H9 (cell line): ENCODE data around the gene SLC25A29. TPM values are rescaled to one million over a fixed set of nuclear protein-coding genes. Genes with fewer than 3 reads are reported as not detected.

Experiments
- DNase-seq: peaks from one replicate; pipeline ENCODE4 v3.0.0-alpha.2; 2017
- H2AFZ ChIP-seq: one replicate; pipeline ENCODE4 v1.6.1; 2013; ENCODE audit warnings: mild to moderate bottlenecking, low read length, control low read depth, moderate library complexity
- H2AK5ac ChIP-seq: 2 replicates; pipeline ENCODE4 v1.6.1; 2013; ENCODE audit warnings: low read length, control low read depth, mixed read lengths; ENCODE audit not compliant: insufficient read length
- H2BK120ac ChIP-seq: one replicate; pipeline ENCODE4 v1.6.1; 2013; ENCODE audit warnings: low read depth, mild to moderate bottlenecking, low read length, control low read depth, inconsistent platforms; ENCODE audit not compliant: poor library complexity, severe bottlenecking
- H2BK12ac ChIP-seq: 2 replicates; pipeline ENCODE4 v1.6.1; 2013; ENCODE audit warnings: low read length, control low read depth, mixed read lengths, low read depth; ENCODE audit not compliant: insufficient read length
- H2BK15ac ChIP-seq: 2 replicates; pipeline ENCODE4 v1.6.1; 2013; ENCODE audit warnings: low read depth, low read length, control low read depth
- H2BK20ac ChIP-seq: one replicate; pipeline ENCODE4 v1.6.1; 2013; ENCODE audit warnings: low read depth, mild to moderate bottlenecking, low read length, control low read depth, inconsistent platforms; ENCODE audit not compliant: poor library complexity, severe bottlenecking
- H2BK5ac ChIP-seq: 2 replicates; pipeline ENCODE4 v1.6.1; 2013; ENCODE audit warnings: low read length, control low read depth, mixed read lengths; ENCODE audit not compliant: insufficient read length
- H3K14ac ChIP-seq: 2 replicates; pipeline ENCODE4 v1.6.1; 2013; ENCODE audit warnings: low read length, control low read depth; ENCODE audit not compliant: insufficient read depth
- H3K18ac ChIP-seq: 2 replicates; pipeline ENCODE4 v1.6.1; 2013; ENCODE audit warnings: low read depth, mild to moderate bottlenecking, mixed read lengths, low read length, control low read depth; ENCODE audit not compliant: insufficient read length
- H3K23ac ChIP-seq: 2 replicates; pipeline ENCODE4 v1.6.1; 2013; ENCODE audit warnings: low read length, control low read depth, mixed read lengths, low read depth; ENCODE audit not compliant: insufficient read length
- H3K23me2 ChIP-seq: 2 replicates; pipeline ENCODE4 v1.6.1; 2013; ENCODE audit warnings: low read depth, mild to moderate bottlenecking, mixed read lengths, low read length, control low read depth; ENCODE audit not compliant: insufficient read length, poor library complexity, severe bottlenecking
- H3K27ac ChIP-seq: 2 replicates; pipeline ENCODE4 v1.5.1; 2013; ENCODE audit warnings: low read length, control low read depth, mixed read lengths, low read depth; ENCODE audit not compliant: insufficient read length
- H3K27me3 ChIP-seq: 2 replicates; pipeline ENCODE4 v1.6.1; 2013; ENCODE audit warnings: low read length, control low read depth, inconsistent platforms; ENCODE audit not compliant: insufficient read depth
- H3K4ac ChIP-seq: 2 replicates; pipeline ENCODE4 v1.6.1; 2013; ENCODE audit warnings: low read depth, mild to moderate bottlenecking, control low read depth, inconsistent platforms, low read length, moderate library complexity
- H3K4me1 ChIP-seq: 2 replicates; pipeline ENCODE4 v1.6.1; 2013; ENCODE audit warnings: low read length, control low read depth, inconsistent platforms; ENCODE audit not compliant: insufficient read depth
- H3K4me2 ChIP-seq: 2 replicates; pipeline ENCODE4 v1.6.1; 2013; ENCODE audit warnings: low read length, control low read depth, mixed read lengths; ENCODE audit not compliant: insufficient read length, insufficient read depth
- H3K56ac ChIP-seq: 2 replicates; pipeline ENCODE4 v1.6.1; 2013; ENCODE audit warnings: low read depth, mild to moderate bottlenecking, mixed read lengths, low read length, control low read depth; ENCODE audit not compliant: insufficient read length
- H3K79me1 ChIP-seq: 2 replicates; pipeline ENCODE4 v1.6.1; 2013; ENCODE audit warnings: low read depth, mild to moderate bottlenecking, moderate library complexity, low read length, control low read depth, inconsistent platforms; ENCODE audit not compliant: insufficient read depth, poor library complexity, severe bottlenecking
- H3K79me2 ChIP-seq: 2 replicates; pipeline ENCODE4 v1.6.1; 2013; ENCODE audit warnings: low read length, control low read depth, inconsistent platforms; ENCODE audit not compliant: insufficient read depth
- H3K9ac ChIP-seq: 2 replicates; pipeline ENCODE4 v1.6.1; 2013; ENCODE audit warnings: low read length, control low read depth, mixed read lengths; ENCODE audit not compliant: insufficient read length; ENCODE audit errors: extremely low read depth
- H3K9me3 ChIP-seq: one replicate; pipeline ENCODE4 v1.6.1; 2013; ENCODE audit warnings: low read depth, low read length, inconsistent platforms; ENCODE audit not compliant: control insufficient read depth
- H3T11ph ChIP-seq: one replicate; pipeline ENCODE4 v1.6.1; 2013; ENCODE audit warnings: mild to moderate bottlenecking, low read length, control low read depth, inconsistent platforms
- H4K20me1 ChIP-seq: one replicate; pipeline ENCODE4 v1.6.1; 2013; ENCODE audit not compliant: control insufficient read depth, insufficient read length, insufficient read depth
- H4K5ac ChIP-seq: 2 replicates; pipeline ENCODE4 v1.6.1; 2013; ENCODE audit warnings: low read depth, mild to moderate bottlenecking, mixed read lengths, low read length, control low read depth; ENCODE audit not compliant: insufficient read length
- H4K8ac ChIP-seq: replicated peaks from 2 replicates; pipeline ENCODE4 v1.6.1; 2013; ENCODE audit warnings: low read length, control low read depth, mixed read lengths, low read depth; ENCODE audit not compliant: insufficient read length
- H4K91ac ChIP-seq: 2 replicates; pipeline ENCODE4 v1.6.1; 2013; ENCODE audit warnings: low read depth, mild to moderate bottlenecking, moderate library complexity, mixed read lengths, low read length, control low read depth; ENCODE audit not compliant: insufficient read length
- H3K27ac Mint-ChIP-seq, 3 experiments: 2 replicates in 2 of 3; 3 replicates in 1 of 3; pipeline ENCODE4 v1.8.0; 2020 to 2021; ENCODE audit warnings: mixed read lengths in 3 of 3, mild to moderate bottlenecking in 1 of 3, moderate library complexity in 1 of 3
- H3K27me3 Mint-ChIP-seq: 2 replicates; pipeline ENCODE4 v1.8.0; 2021; ENCODE audit warnings: low read depth, mild to moderate bottlenecking, moderate library complexity, mixed read lengths
- H3K36me3 Mint-ChIP-seq, 3 experiments: 2 replicates in 2 of 3; 3 replicates in 1 of 3; pipeline ENCODE4 v1.8.0; 2020 to 2021; ENCODE audit warnings: low read depth in 3 of 3, mixed read lengths in 3 of 3; ENCODE audit not compliant: insufficient read depth in 1 of 3
- H3K4me1 Mint-ChIP-seq, 2 experiments: 2 replicates each; pipeline ENCODE4 v1.8.0; 2020; ENCODE audit warnings: mixed read lengths in 2 of 2
- H3K4me3 Mint-ChIP-seq, 2 experiments: 2 replicates in 1 of 2; 3 replicates in 1 of 2; pipeline ENCODE4 v1.8.0; 2020 to 2021; ENCODE audit warnings: mild to moderate bottlenecking in 2 of 2, mixed read lengths in 2 of 2, moderate library complexity in 1 of 2
- H3K9me3 Mint-ChIP-seq, 2 experiments: 2 replicates in 1 of 2; 3 replicates in 1 of 2; pipeline ENCODE4 v1.8.0; 2020; ENCODE audit warnings: mild to moderate bottlenecking in 2 of 2, mixed read lengths in 2 of 2, moderate library complexity in 1 of 2
- CTCF ChIP-seq: fragments of 200-600 bp; sonication (generic); conservative IDR thresholded peaks from 3 replicates; pipeline ENCODE4 v1.8.0; 2021; ENCODE audit warnings: antibody characterized with exemption, mild to moderate bottlenecking
- WGBS: extraction: QIAGEN DNeasy Blood & Tissue Kit; methylation state at CpG from one replicate; pipeline ENCODE4 v1.1.7; 2013; ENCODE audit warnings: missing lambda C conversion rate, low lambda C conversion rate, mixed read lengths; ENCODE audit not compliant: insufficient read length; ENCODE audit errors: extremely low coverage; 5-methylcytosine and 5-hydroxymethylcytosine counted together
- total RNA-seq: library from RNA; stranded (reverse); gene quantifications from 2 replicates; pipeline ENCODE4 v1.2.1, GENCODE V29; 2021

The SLC25A29 gene
- total RNA-seq, 1 experiment from 2014 or later, result 175 TPM

- H4K20me1 ChIP-seq, result peaks cover 2% of the 10 kb centered on the region
- WGBS, result no CpG with 5 or more reads among the region's 2 CpGs
Measured at GRCh38 chr14:100250732-100251465, 55.3 kb downstream of the SLC25A29 start.

More at GRCh38 chr14:100250732-100251465, 55.3 kb downstream of the SLC25A29 start:
- Histone ChIP-seq H3K23me2 (no peaks in the 10 kb centered on the region), H3K27me3 (no peaks in the 10 kb centered on the region), H2BK5ac (no peak overlapping the region), H3K79me2 (peaks cover 73% of the 10 kb centered on the region), H3T11ph (no peak overlapping the region), H3K79me1 (peaks cover 7% of the 10 kb centered on the region), H2BK20ac (no peak overlapping the region), H3K9me3 (no peaks in the 10 kb centered on the region), H2AFZ (no peak overlapping the region), H3K18ac (no peak overlapping the region), H2BK15ac (no peak overlapping the region), H2AK5ac (no peak overlapping the region), H3K14ac (no peak overlapping the region), H2BK120ac (no peak overlapping the region), H3K4me1 (no peaks in the 10 kb centered on the region; the same call in 1 of the 2 replicates), H3K56ac (no peak overlapping the region), H3K4me2 (no peak overlapping the region), H3K4ac (no peak overlapping the region), H3K23ac (no peak overlapping the region), H4K8ac (no peak overlapping the region), H2BK12ac (no peak overlapping the region), H4K5ac (no peak overlapping the region), H4K91ac (no peak overlapping the region), H3K27ac (no peak overlapping the region), H3K9ac (no peak overlapping the region)
- Mint-ChIP-seq H3K9me3 (no peaks in the 10 kb centered on the region; a peak in 2 of 5 replicates), H3K36me3 (peaks cover 8 to 11% (median 9%) of the 10 kb centered on the region in 3 experiments; a peak in 5 of 7 replicates), H3K4me3 (no peak overlapping the region), H3K27me3 (no peaks in the 10 kb centered on the region), H3K27ac (peak overlapping the region in 1 of 3 experiments; percentile 61; a peak in 1 of 7 replicates), H3K4me1 (peaks cover 27% of the 10 kb centered on the region in 2 experiments)
- no peak for DNase-seq
- TF ChIP-seq CTCF, result no peak
